IMR-90 (cell line): ENCODE data around the gene NMRK1. TPM values are rescaled to one million over a fixed set of nuclear protein-coding genes. Genes with fewer than 3 reads are reported as not detected.

Experiments
- ATAC-seq: fragments of 200-7000 bp; cut with Tn5 transposase; 2 replicates; pipeline ENCODE4 v1.9.1; 2020; ENCODE audit warnings: low read depth, mild to moderate bottlenecking, moderate library complexity
- BruUV-seq: library from RNA; stranded (reverse); fragments of 400-500 nt; replicated peaks from 2 replicates; lab custom pipeline; 2021; lab: Mats Ljungman, UMichigan
- CTCF ChIA-PET: fragments of 300-600 bp; formaldehyde crosslinking; extraction: SDS; loops from one replicate; lab custom pipeline; 2021; ENCODE audit warnings: antibody characterized with exemption; lab: Yijun Ruan, JAX
- POLR2A ChIA-PET: fragments of 300-600 bp; sonication (Branson Sonifier 250); formaldehyde crosslinking; loops from one replicate; lab custom pipeline; 2022; ENCODE audit warnings: antibody characterized with exemption; ENCODE audit not compliant: unreplicated experiment; lab: Charles Lee
- DNase-seq: peaks from one replicate; pipeline ENCODE4 v3.0.0; 2013
- H2AFZ ChIP-seq: replicated peaks from 2 replicates; pipeline ENCODE3; 2013; ENCODE audit warnings: low read length, mild to moderate bottlenecking; ENCODE audit not compliant: poor library complexity
- H2AK5ac ChIP-seq: 2 replicates; pipeline ENCODE4 v1.6.1; 2013; ENCODE audit warnings: low read depth, low read length, inconsistent platforms
- H2AK9ac ChIP-seq: replicated peaks from 2 replicates; pipeline ENCODE3; 2013; ENCODE audit warnings: mild to moderate bottlenecking, low read depth, low read length, moderate library complexity; ENCODE audit not compliant: poor library complexity
- H2BK120ac ChIP-seq: 2 replicates; pipeline ENCODE4 v1.6.1; 2013; ENCODE audit warnings: low read depth, low read length, inconsistent platforms
- H2BK15ac ChIP-seq: 3 replicates; pipeline ENCODE4 v1.6.1; 2013; ENCODE audit warnings: low read depth, low read length, inconsistent platforms
- H2BK20ac ChIP-seq: 2 replicates; pipeline ENCODE4 v1.6.1; 2013; ENCODE audit warnings: low read depth, mild to moderate bottlenecking, inconsistent platforms, low read length, moderate library complexity
- H2BK5ac ChIP-seq: 2 replicates; pipeline ENCODE4 v1.6.1; 2013; ENCODE audit warnings: mild to moderate bottlenecking, low read depth, low read length, inconsistent platforms; ENCODE audit not compliant: poor library complexity, severe bottlenecking
- H3K14ac ChIP-seq: replicated peaks from 2 replicates; pipeline ENCODE4 v1.6.1; 2013; ENCODE audit warnings: low read depth, low read length, inconsistent platforms
- H3K18ac ChIP-seq: 2 replicates; pipeline ENCODE4 v1.6.1; 2013; ENCODE audit warnings: low read depth, low read length, control low read depth
- H3K23ac ChIP-seq: 2 replicates; pipeline ENCODE4 v1.6.1; 2013; ENCODE audit warnings: low read depth, low read length, inconsistent platforms
- H3K27ac ChIP-seq: 2 replicates; pipeline ENCODE4 v1.5.1; 2013; ENCODE audit warnings: mild to moderate bottlenecking, control low read depth, low read length; ENCODE audit not compliant: insufficient read depth
- H3K27me3 ChIP-seq: 2 replicates; pipeline ENCODE4 v1.6.1; 2013; ENCODE audit warnings: low read length; ENCODE audit not compliant: control insufficient read depth, insufficient read depth
- H3K36me3 ChIP-seq: 2 replicates; pipeline ENCODE4 v1.6.1; 2013; ENCODE audit warnings: low read length, mixed read lengths; ENCODE audit not compliant: control insufficient read depth, insufficient read depth
- H3K4ac ChIP-seq: 2 replicates; pipeline ENCODE4 v1.6.1; 2013; ENCODE audit warnings: low read depth, low read length, inconsistent platforms
- H3K4me1 ChIP-seq: 2 replicates; pipeline ENCODE4 v1.6.1; 2013; ENCODE audit warnings: low read length, mixed read lengths; ENCODE audit not compliant: control insufficient read depth, insufficient read depth
- H3K4me2 ChIP-seq: 2 replicates; pipeline ENCODE4 v1.6.1; 2013; ENCODE audit warnings: low read depth, mild to moderate bottlenecking, control low read depth, low read length, moderate library complexity
- H3K4me3 ChIP-seq: 2 replicates; pipeline ENCODE4 v1.5.1; 2013; ENCODE audit warnings: low read depth, mild to moderate bottlenecking, control low read depth, low read length, moderate library complexity; ENCODE audit not compliant: insufficient read depth
- H3K56ac ChIP-seq: 2 replicates; pipeline ENCODE4 v1.6.1; 2013; ENCODE audit warnings: low read length, inconsistent platforms; ENCODE audit not compliant: insufficient read depth; ENCODE audit errors: extremely low read depth
- H3K79me1 ChIP-seq, 2 experiments: 2 replicates each; pipeline ENCODE4 v1.6.1; 2013; ENCODE audit warnings: low read length in 2 of 2, inconsistent platforms in 1 of 2, low read depth in 1 of 2
- H3K9ac ChIP-seq: 2 replicates; pipeline ENCODE4 v1.6.1; 2013; ENCODE audit warnings: low read depth, low read length, control low read depth
- H3K9me1 ChIP-seq: 2 replicates; pipeline ENCODE4 v1.6.1; 2013; ENCODE audit warnings: low read length, inconsistent platforms; ENCODE audit not compliant: insufficient read depth
- H3K9me3 ChIP-seq: 2 replicates; pipeline ENCODE4 v1.6.1; 2013; ENCODE audit warnings: low read length; ENCODE audit not compliant: control insufficient read depth, insufficient read depth
- H4K20me1 ChIP-seq: 2 replicates; pipeline ENCODE4 v1.6.1; 2013; ENCODE audit warnings: low read length, inconsistent platforms; ENCODE audit not compliant: insufficient read depth
- H4K5ac ChIP-seq: 2 replicates; pipeline ENCODE4 v1.6.1; 2013; ENCODE audit warnings: mild to moderate bottlenecking, low read depth, low read length, control low read depth
- H4K8ac ChIP-seq, 2 experiments: 2 replicates each; pipeline ENCODE4 v1.6.1; 2013; ENCODE audit warnings: low read depth in 2 of 2, low read length in 2 of 2, control low read depth in 1 of 2, inconsistent platforms in 1 of 2
- H4K91ac ChIP-seq: 2 replicates; pipeline ENCODE4 v1.6.1; 2013; ENCODE audit warnings: low read depth, low read length, inconsistent platforms; ENCODE audit not compliant: insufficient read depth
- BHLHE40 ChIP-seq: fragments of 150-350 bp; IDR thresholded peaks from 2 replicates; pipeline ENCODE4 v1.6.1; 2016; ENCODE audit warnings: mild to moderate bottlenecking, low read depth, low read length
- CEBPB ChIP-seq: IDR thresholded peaks from 2 replicates; pipeline ENCODE4 v1.6.1; 2012; ENCODE audit warnings: low read depth, low read length, improper control_type of control experiment
- FOS ChIP-seq: fragments of 150-350 bp; IDR thresholded peaks from 2 replicates; pipeline ENCODE4 v1.6.1; 2016; ENCODE audit warnings: low read depth, low read length
- MAFK ChIP-seq: IDR thresholded peaks from 2 replicates; pipeline ENCODE4 v1.6.1; 2012; ENCODE audit warnings: low read depth, low read length, improper control_type of control experiment
- WGBS, 2 experiments: methylation state at CpG; one replicate each; pipeline versions ENCODE4 v1.1.5 to v1.1.7; 2013; ENCODE audit warnings: missing lambda C conversion rate in 2 of 2; ENCODE audit not compliant: insufficient read length in 1 of 2; ENCODE audit errors: extremely low coverage in 2 of 2; 5-methylcytosine and 5-hydroxymethylcytosine counted together
- dilution Hi-C: fragments of 300-500 bp; cut with HindIII; formaldehyde crosslinking; loops from one replicate; pipeline ENCODE4 v1.14.3; 2018; ENCODE audit warnings: low sequenced_read_pairs; ENCODE audit not compliant: unreplicated experiment
- in situ Hi-C: fragments of 300-500 bp; cut with MboI; formaldehyde crosslinking; loops from 3 replicates; pipeline ENCODE4 v1.14.3; 2019; ENCODE audit warnings: low sequenced_read_pairs, inconsistent platforms, mixed read lengths
- intact Hi-C: fragments of 100-400 bp; cut with micrococcal nuclease; formaldehyde crosslinking; loops from 2 replicates; pipeline ENCODE4 v1.10.0; 2022
- polyA plus RNA-seq, 3 experiments: library from polyadenylated mRNA; depleted of rRNA; stranded (reverse); fragments of >200 nt; gene quantifications; 2 replicates each; pipeline ENCODE4 v1.2.3, GENCODE V29; 2012; ENCODE audit warnings: low replicate concordance in 1 of 3
- total RNA-seq: library from RNA; depleted of rRNA; stranded (reverse); fragments of >200 nt; gene quantifications from 2 replicates; pipeline ENCODE4 v1.2.3, GENCODE V29; 2012
- TF ChIP-seq, protein P1 (sequence below): conservative IDR thresholded peaks from 2 replicates; pipeline ENCODE4 v1.5.1; 2012; ENCODE audit warnings: mild to moderate bottlenecking, low read depth, low read length, improper control_type of control experiment

The NMRK1 gene
- total and polyA plus RNA-seq, 2 of the 4 experiments (the other 2 are of a cell fraction): 5.7 to 5.9 TPM

DNA sequence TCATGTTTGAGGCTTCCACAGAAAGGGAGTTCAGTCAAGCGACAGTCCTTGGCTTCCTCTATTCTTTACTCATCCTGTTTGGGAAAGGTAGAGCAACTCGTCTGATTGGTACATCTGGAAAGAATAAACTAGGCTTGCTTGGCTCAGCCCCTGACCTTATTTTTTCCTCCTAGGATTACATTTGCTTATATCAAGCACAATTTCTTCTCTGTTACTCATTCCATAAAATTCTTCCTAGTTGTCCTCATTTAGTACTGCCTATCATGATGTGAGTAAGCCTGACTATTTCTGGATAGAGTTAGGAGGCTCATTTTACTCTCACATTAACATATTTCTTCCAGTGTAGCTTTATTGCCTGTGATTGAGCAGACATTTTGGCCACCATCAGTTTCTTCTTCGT, 48.9 kb downstream of the NMRK1 start:
- ATAC-seq (peak; percentile 90), DNase-seq (peak; percentile 95)
- WGBS, 2 experiments: no CpG with 5 or more reads among the region's 3 CpGs
- Histone ChIP-seq H3K27ac (peak overlapping the region; percentile 93), H2AFZ (no peak overlapping the region), H2AK9ac (no peak overlapping the region), H4K8ac (peak overlapping the region; percentile 92 to 96; a peak in 3 of 4 replicates), H3K4me3 (no peak overlapping the region), H3K4ac (peak overlapping the region; percentile 91; the same call in 1 of the 2 replicates), H3K9me1 (peaks cover 9% of the 10 kb centered on the region), H4K5ac (peak overlapping the region; percentile 46; the same call in 1 of the 2 replicates), H2BK5ac (peak overlapping the region; percentile 97), H3K79me1 (peaks cover 0 to 3% of the 10 kb centered on the region in 2 experiments; a peak in 1 of 4 replicates), H3K56ac (peak overlapping the region; percentile 58), H3K9ac (no peak overlapping the region), H2BK120ac (peak overlapping the region; percentile 96), H2BK20ac (peak overlapping the region; percentile 95), H3K36me3 (no peaks in the 10 kb centered on the region), H3K23ac (no peak overlapping the region), H3K4me2 (peak overlapping the region; percentile 48; the same call in 1 of the 2 replicates), H4K20me1 (no peaks in the 10 kb centered on the region), H3K14ac (peak overlapping the region; percentile 94; the same call in 1 of the 2 replicates), H2BK15ac (peak overlapping the region; percentile 99; the same call in 1 of the 3 replicates), H3K9me3 (no peaks in the 10 kb centered on the region), H4K91ac (peak overlapping the region; percentile 95), H3K18ac (peak overlapping the region; percentile 74; the same call in 1 of the 2 replicates), H3K27me3 (no peaks in the 10 kb centered on the region), H2AK5ac (peak overlapping the region; percentile 97; the same call in 1 of the 2 replicates), H3K4me1 (peaks cover 18% of the 10 kb centered on the region)
- peak; percentile 58; the same call in 1 of the 2 replicates for TF ChIP-seq FOS
- peak; percentile 27; the same call in 1 of the 2 replicates for TF ChIP-seq MAFK
- TF ChIP-seq BHLHE40: no peak
- TF ChIP-seq, protein P1, sequence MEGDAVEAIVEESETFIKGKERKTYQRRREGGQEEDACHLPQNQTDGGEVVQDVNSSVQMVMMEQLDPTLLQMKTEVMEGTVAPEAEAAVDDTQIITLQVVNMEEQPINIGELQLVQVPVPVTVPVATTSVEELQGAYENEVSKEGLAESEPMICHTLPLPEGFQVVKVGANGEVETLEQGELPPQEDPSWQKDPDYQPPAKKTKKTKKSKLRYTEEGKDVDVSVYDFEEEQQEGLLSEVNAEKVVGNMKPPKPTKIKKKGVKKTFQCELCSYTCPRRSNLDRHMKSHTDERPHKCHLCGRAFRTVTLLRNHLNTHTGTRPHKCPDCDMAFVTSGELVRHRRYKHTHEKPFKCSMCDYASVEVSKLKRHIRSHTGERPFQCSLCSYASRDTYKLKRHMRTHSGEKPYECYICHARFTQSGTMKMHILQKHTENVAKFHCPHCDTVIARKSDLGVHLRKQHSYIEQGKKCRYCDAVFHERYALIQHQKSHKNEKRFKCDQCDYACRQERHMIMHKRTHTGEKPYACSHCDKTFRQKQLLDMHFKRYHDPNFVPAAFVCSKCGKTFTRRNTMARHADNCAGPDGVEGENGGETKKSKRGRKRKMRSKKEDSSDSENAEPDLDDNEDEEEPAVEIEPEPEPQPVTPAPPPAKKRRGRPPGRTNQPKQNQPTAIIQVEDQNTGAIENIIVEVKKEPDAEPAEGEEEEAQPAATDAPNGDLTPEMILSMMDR: no peak
- TF ChIP-seq CEBPB: peak; percentile 17; the same call in 1 of the 2 replicates
- BruUV-seq: no TSS peak
- dilution Hi-C loops: no loop called here
- intact Hi-C loops: loop anchor here (2.0 kb wide), 1 partner anchor 110 kb away; no protein-coding TSS in a partner anchor
- POLR2A ChIA-PET: no interaction called here
- in situ Hi-C loops: no loop called here
- CTCF ChIA-PET: interaction anchor here (0.6 to 0.8 kb wide), 3 partner anchors 11 to 77 kb away, joined by 3 to 4 read pairs (median 4); partner anchors contain the start of gene CARNMT1
